Gastrocnemius medialis (tissue), 4 donors: ENCODE results near the gene BIRC7. TPM values are rescaled to one million over a fixed set of nuclear protein-coding genes. Genes with fewer than 3 reads are reported as not detected.

Source experiments
- ATAC-seq, 2 donors: fragments of 150-250 bp; one replicate each; pipeline ENCODE4 v1.9.1; 2016
- DNase-seq, 2 donors: peaks; one replicate each; pipeline ENCODE4 v3.0.0-alpha.2; 2019
- H3K27ac ChIP-seq, 4 donors: fragments of 200-600 bp; sonication (generic); 1 replicate in 1 of 4; 2 replicates in 3 of 4; pipeline ENCODE4 v1.5.1; 2016 to 2018; ENCODE audit warnings: mild to moderate bottlenecking in 2 of 4, moderate library complexity in 1 of 4
- H3K27me3 ChIP-seq, 3 donors: fragments of 200-600 bp; sonication (generic) in 2 of 3; 1 replicate in 1 of 3; 2 replicates in 2 of 3; pipeline versions ENCODE4 v1.5.1 to v1.6.0; 2016 to 2019; ENCODE audit warnings: mild to moderate bottlenecking in 1 of 3, moderate library complexity in 1 of 3
- H3K36me3 ChIP-seq, 2 donors: fragments of 200-600 bp; sonication (generic) in 1 of 2; one replicate each; pipeline ENCODE4 v1.5.1; 2017 to 2018
- H3K4me1 ChIP-seq, 2 donors: fragments of 200-600 bp; sonication (generic) in 1 of 2; one replicate each; pipeline ENCODE4 v1.5.1; 2016 to 2017; ENCODE audit warnings: mild to moderate bottlenecking in 2 of 2
- H3K4me3 ChIP-seq, 4 donors: fragments of 200-600 bp; sonication (generic) in 3 of 4; 1 replicate in 1 of 4; 2 replicates in 3 of 4; pipeline ENCODE4 v1.5.1; 2016 to 2019; ENCODE audit warnings: mild to moderate bottlenecking in 2 of 4
- H3K9me3 ChIP-seq, 3 donors: fragments of 200-600 bp; sonication (generic) in 2 of 3; 1 replicate in 1 of 3; 2 replicates in 2 of 3; pipeline ENCODE4 v1.5.1; 2016 to 2019
- POLR2A ChIP-seq, 2 donors: fragments of 450-650 bp; IDR thresholded peaks; one replicate each; pipeline ENCODE4 v1.6.1; 2017; ENCODE audit warnings: antibody characterized with exemption in 2 of 2, mild to moderate bottlenecking in 2 of 2, moderate library complexity in 2 of 2
- in situ Hi-C, 4 donors: fragments of 200-750 bp; cut with MboI; loops; one replicate each; pipeline versions ENCODE4 v1.15.0 to v1.8.0; 2017; ENCODE audit warnings: low sequenced_read_pairs in 4 of 4
- intact Hi-C: fragments of 100-400 bp; cut with DNase I; formaldehyde crosslinking; loops from one replicate; pipeline ENCODE4 v1.15.1; 2023; ENCODE audit warnings: low total_unique reads
- total RNA-seq, 4 donors: library from RNA; depleted of rRNA; stranded (reverse); fragments of >200 nt; gene quantifications; one replicate each; pipeline versions ENCODE4 v1.1.0 to v1.2.3, GENCODE V29; 2016
- TF ChIP-seq, protein P1 (sequence below), 5 experiments: fragments of 450-650 bp in 3 of 5; fragments of 200-600 bp in 2 of 5; sonication (generic) in 2 of 5; IDR thresholded peaks in 4 of 5; conservative IDR thresholded peaks in 1 of 5; 1 replicate in 4 of 5; 2 replicates in 1 of 5; pipeline ENCODE4 v1.5.1; 2016 to 2019; ENCODE audit warnings: antibody characterized with exemption in 5 of 5, mild to moderate bottlenecking in 3 of 5, moderate library complexity in 3 of 5

BIRC7 gene
- total RNA-seq, 4 donors from 2014 or later: not detected

DNA sequence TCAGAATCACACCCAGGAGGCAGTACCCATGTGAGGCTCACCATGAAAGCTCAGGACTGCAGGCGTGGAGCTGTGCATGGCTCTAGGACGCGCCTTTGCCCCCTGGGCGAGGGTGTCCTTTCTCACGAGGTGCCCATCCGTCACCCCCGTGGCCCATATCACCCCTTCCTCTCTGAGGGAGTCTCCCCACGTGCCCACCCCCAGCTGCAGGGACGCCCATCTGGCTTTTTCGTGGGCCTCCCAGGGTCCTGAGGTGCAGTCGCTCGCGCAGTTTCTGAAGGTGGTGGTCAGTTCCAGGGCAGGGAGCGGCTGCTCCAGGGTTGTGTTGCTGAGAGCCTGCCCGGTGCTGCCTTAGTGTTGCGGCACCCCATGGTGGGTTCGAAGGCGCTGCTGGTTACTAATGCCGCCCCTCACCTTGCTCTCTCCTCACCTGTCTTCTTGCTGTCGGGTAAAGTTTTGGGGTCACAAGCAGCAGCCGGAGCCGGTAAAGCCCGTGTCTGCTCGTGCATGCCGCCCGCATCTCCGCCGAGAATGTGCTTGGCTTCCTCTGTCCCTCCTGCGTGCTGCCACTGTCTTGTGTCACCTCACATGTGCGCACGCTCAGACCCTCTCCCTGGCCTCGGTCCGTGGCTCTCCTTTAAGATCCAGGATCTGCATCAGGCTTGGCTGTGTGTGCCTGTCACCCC lies 47.8 kb downstream of the BIRC7 start:
- Histone ChIP-seq H3K36me3 (peaks cover 0 to 81% of the 10 kb centered on the region in 2 donors), H3K4me3 (no peak overlapping the region), H3K27ac (no peak overlapping the region), H3K4me1 (no peaks in the 10 kb centered on the region), H3K9me3 (no peaks in the 10 kb centered on the region), H3K27me3 (no peaks in the 10 kb centered on the region)
- in situ Hi-C loops (no loop called here), intact Hi-C loops (no loop called here)
- ATAC-seq (no peak), DNase-seq (no peak)
- TF ChIP-seq, protein P1, sequence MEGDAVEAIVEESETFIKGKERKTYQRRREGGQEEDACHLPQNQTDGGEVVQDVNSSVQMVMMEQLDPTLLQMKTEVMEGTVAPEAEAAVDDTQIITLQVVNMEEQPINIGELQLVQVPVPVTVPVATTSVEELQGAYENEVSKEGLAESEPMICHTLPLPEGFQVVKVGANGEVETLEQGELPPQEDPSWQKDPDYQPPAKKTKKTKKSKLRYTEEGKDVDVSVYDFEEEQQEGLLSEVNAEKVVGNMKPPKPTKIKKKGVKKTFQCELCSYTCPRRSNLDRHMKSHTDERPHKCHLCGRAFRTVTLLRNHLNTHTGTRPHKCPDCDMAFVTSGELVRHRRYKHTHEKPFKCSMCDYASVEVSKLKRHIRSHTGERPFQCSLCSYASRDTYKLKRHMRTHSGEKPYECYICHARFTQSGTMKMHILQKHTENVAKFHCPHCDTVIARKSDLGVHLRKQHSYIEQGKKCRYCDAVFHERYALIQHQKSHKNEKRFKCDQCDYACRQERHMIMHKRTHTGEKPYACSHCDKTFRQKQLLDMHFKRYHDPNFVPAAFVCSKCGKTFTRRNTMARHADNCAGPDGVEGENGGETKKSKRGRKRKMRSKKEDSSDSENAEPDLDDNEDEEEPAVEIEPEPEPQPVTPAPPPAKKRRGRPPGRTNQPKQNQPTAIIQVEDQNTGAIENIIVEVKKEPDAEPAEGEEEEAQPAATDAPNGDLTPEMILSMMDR (IDR thresholded peaks at IDR 0.05 in 4 of 5, conservative IDR thresholded peaks at IDR 0.05 in 1 of 5): no peak
- TF ChIP-seq POLR2A (IDR thresholded peaks at IDR 0.05): no peak

DNA sequence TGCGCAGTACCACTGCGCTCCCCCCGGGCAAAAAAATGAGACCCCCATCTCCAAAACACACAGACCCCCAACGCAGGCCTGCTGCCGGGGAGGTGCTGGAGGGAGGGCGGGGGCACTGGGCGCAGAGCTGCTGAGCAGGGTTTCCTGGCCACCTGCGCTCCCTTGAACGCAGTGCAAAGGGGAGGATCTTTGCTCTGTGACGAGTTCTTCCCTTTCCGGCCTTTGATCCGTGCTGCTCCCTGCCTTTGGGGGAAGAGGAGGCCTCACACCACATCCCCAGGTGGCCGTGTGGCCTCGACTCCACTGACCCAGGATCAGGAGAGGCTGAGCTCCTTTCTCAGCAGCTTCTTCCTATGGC lies 48.4 kb downstream of the BIRC7 start:
- intact Hi-C loops (no loop called here), in situ Hi-C loops (no loop called here)
- H3K36me3 ChIP-seq: peaks cover 0 to 79% of the 10 kb centered on the region in 2 donors
- no peaks in the 10 kb centered on the region for H3K4me1 ChIP-seq
- ATAC-seq (no peak), DNase-seq (no peak)
- H3K4me3 ChIP-seq: no peak overlapping the region
- H3K9me3 ChIP-seq: no peaks in the 10 kb centered on the region
- H3K27ac ChIP-seq: no peak overlapping the region
- TF ChIP-seq POLR2A (IDR thresholded peaks at IDR 0.05): no peak
- TF ChIP-seq, protein P1 (IDR thresholded peaks at IDR 0.05 in 4 of 5, conservative IDR thresholded peaks at IDR 0.05 in 1 of 5): no peak
- H3K27me3 ChIP-seq: no peaks in the 10 kb centered on the region

DNA sequence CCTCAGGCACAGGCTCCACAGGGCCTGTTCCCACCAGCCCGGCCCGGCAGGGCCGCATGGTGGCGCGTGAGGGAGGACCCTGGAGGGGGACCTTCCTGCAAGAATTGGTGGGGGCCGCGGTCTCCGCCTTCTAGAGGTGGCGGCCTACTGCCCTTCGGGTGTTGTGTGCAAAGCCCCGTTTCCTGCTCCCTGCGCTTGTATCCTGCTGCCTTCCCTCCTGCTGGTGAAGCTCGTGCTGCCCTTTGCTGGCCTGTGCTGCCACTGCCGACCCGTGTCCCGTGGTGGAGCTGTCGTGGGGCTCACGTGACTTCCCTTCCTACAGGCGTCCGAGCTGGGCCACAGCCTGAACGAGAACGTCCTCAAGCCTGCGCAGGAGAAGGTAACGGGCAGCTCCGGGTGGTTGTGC lies 48.8 kb downstream of the BIRC7 start:
- peaks cover 0 to 74% of the 10 kb centered on the region in 2 donors for H3K36me3 ChIP-seq
- DNase-seq: no peak
- in situ Hi-C loops (no loop called here), intact Hi-C loops (no loop called here)
- no peaks in the 10 kb centered on the region for H3K9me3 ChIP-seq
- H3K4me1 ChIP-seq: no peaks in the 10 kb centered on the region
- no peak for ATAC-seq
- no peak for TF ChIP-seq POLR2A (IDR thresholded peaks at IDR 0.05)
- TF ChIP-seq, protein P1 (IDR thresholded peaks at IDR 0.05 in 4 of 5, conservative IDR thresholded peaks at IDR 0.05 in 1 of 5): no peak
- H3K4me3 ChIP-seq: no peak overlapping the region
- H3K27ac ChIP-seq: no peak overlapping the region
- H3K27me3 ChIP-seq: no peaks in the 10 kb centered on the region

DNA sequence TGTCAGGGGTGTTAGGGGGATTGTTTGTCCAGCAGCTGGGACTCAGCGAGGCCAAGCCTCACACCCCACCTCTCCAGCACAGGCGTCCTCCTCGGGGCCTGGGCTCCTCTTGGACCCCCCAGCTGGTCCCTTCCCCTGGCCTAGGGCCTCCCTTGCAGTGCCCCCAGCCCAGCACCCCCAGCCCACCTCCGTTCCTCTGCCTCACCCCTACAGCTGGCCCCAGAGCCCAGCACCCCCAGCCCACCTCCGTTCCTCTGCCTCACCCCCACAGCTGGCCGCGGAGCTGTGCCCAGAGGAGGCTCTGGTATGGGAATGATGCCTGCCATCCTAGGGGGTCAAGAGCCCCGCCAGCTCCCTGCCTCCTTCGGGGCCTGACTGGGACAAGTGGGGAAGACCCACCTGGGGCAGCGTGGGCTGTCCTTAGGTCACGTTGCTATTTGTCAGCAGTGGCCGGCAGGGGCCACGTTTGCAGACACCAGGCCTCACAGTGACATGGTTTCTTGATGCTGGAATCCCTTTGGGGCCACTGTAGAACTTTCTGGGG lies 49.3 kb downstream of the BIRC7 start:
- in situ Hi-C loops: no loop called here

More for the DNA sequence above, 49.3 kb downstream of the BIRC7 start:
- no peak overlapping the region for H3K4me3 ChIP-seq
- ATAC-seq (no peak), DNase-seq (no peak)
- H3K27ac ChIP-seq: no peak overlapping the region
- H3K9me3 ChIP-seq: no peaks in the 10 kb centered on the region
- H3K36me3 ChIP-seq: peaks cover 0 to 69% of the 10 kb centered on the region in 2 donors
- no peaks in the 10 kb centered on the region for H3K27me3 ChIP-seq
- TF ChIP-seq POLR2A (IDR thresholded peaks at IDR 0.05): no peak
- TF ChIP-seq, protein P1 (IDR thresholded peaks at IDR 0.05 in 4 of 5, conservative IDR thresholded peaks at IDR 0.05 in 1 of 5): no peak
- intact Hi-C loops: no loop called here
- H3K4me1 ChIP-seq: no peaks in the 10 kb centered on the region
